Activated naive CD4-positive, alpha-beta T cell treated with anti-CD3 and anti-CD28 coated beads, Interleukin-2, amount 50 U/mL, for 72 hours (primary cell): ENCODE results near the gene KANK2. TPM values are rescaled to one million over a fixed set of nuclear protein-coding genes. Genes with fewer than 3 reads are reported as not detected.

Experiments
- total RNA-seq, 2 donors: library from RNA; stranded (reverse); gene quantifications; one replicate each; pipeline ENCODE4 v1.2.3, GENCODE V29; 2022

Gene KANK2
- total RNA-seq, 2 donors from 2014 or later, result 1.6 to 5.5 TPM

Other genes starting within 250 kb of the KANK2 start
- 10 to 100 TPM; 86.8 to 99.4 TPM for gene SMARCA4, start 236.5 kb downstream of the KANK2 start, total RNA-seq
- gene LDLR, start 108.1 kb downstream of the KANK2 start, total RNA-seq, result 10 to 100 TPM; 53.0 to 66.6 TPM
- gene SPC24, start 41.8 kb downstream of the KANK2 start, total RNA-seq, result 10 to 100 TPM; 48.7 to 86.4 TPM
- gene ANGPTL8, start 42.1 kb upstream of the KANK2 start, total RNA-seq, result not detected
- gene DOCK6, start 65.0 kb upstream of the KANK2 start, total RNA-seq, result 10 to 100 TPM in 1 of 2 donors, 1 to 10 TPM in 1; 2.0 to 17.4 TPM
- not detected for gene TSPAN16, start 98.6 kb upstream of the KANK2 start, total RNA-seq
- gene RAB3D, start 142.1 kb upstream of the KANK2 start, total RNA-seq, result 10 to 100 TPM in 1 of 2 donors, 1 to 10 TPM in 1; 3.9 to 19.3 TPM
- gene TMEM205, start 148.7 kb upstream of the KANK2 start, total RNA-seq, result 10 to 100 TPM; 29.9 to 36.4 TPM
- gene CCDC159, start 149.0 kb upstream of the KANK2 start, total RNA-seq, result 10 to 100 TPM; 16.6 to 28.8 TPM
- gene PLPPR2, start 157.9 kb upstream of the KANK2 start, total RNA-seq, result 1 to 10 TPM; 4.4 to 7.9 TPM
- 1 to 10 TPM; 1.9 to 2.2 TPM for gene SWSAP1, start 177.1 kb upstream of the KANK2 start, total RNA-seq
- gene EPOR, start 186.8 kb upstream of the KANK2 start, total RNA-seq, result 10 to 100 TPM in 1 of 2 donors, 1 to 10 TPM in 1; 7.9 to 14.1 TPM
- not detected for gene RGL3, start 221.8 kb upstream of the KANK2 start, total RNA-seq
- gene ODAD3, start 237.6 kb upstream of the KANK2 start, total RNA-seq, result under 1 TPM; 0.30 to 0.95 TPM
- gene PRKCSH, start 238.1 kb upstream of the KANK2 start, total RNA-seq, result 100 to 1,000 TPM; 272 to 285 TPM